Stimulated activated CD4-positive, alpha-beta T cell treated with anti-CD3 and anti-CD28 coated beads, TNF-alpha, amount 100 ng/mL, for 4 hours (primary cell): ENCODE measurements around the gene DNAJB2.
A peak's percentile ranks its signal among the peaks of the same experiment; 100 is the strongest.
"Not testable (repeated sequence)": the region's sequence is repeated elsewhere in the genome, so short reads cannot be mapped to it uniquely, and the experiment has no call there.

Source experiments
- DNase-seq, 3 experiments: peaks; one replicate each; pipeline ENCODE4 v3.0.0-alpha.2; 2020; ENCODE audit warnings: low read depth in 3 of 3

Gene DNAJB2

DNA sequence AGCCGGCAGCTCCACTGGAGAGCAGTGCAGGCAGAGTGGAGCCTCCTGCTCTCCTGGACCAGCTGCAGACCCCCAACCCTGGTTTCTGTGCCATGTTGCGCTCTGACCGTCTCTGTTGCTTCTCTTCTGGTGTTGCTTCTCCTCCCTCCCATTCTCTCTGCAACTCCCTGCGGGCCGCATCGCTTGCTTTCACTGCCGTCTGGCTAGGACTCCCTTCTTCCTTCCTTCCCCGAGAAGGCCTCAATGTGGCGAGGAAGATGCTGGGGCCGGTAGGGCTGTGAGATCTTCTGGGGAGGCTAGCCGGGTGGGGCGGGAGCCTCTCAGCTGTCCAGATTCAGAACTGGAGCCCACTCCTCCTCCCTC is 6.2 kb downstream of the DNAJB2 start:
- no peak for DNase-seq

DNA sequence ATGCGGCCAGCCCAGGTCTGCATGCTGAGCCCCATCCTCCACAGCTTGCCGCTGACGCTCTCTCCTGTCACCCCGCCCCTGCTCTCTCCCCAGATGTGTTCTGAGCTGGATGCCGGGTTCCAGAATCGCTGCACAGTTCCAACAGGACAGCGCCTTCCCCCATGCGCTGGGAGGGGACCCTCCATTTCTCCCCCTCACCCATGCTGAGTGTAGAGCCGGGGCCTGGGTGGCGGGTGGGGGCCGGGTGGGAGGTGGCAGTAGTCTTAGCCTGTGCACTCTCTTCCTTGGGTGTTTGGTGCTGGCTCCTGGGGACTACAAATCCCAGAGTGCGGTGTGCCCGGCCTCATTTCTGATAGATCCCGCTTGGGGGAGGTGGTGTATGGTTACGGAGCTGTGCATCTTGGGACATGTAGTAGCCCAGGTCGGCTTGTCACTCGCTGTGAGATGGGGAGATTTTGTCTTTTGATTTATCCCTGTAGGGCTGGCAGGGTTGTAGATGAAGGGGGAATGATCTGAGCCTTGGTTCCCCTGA is 6.8 kb downstream of the DNAJB2 start:
- DNase-seq, result no peak

DNA sequence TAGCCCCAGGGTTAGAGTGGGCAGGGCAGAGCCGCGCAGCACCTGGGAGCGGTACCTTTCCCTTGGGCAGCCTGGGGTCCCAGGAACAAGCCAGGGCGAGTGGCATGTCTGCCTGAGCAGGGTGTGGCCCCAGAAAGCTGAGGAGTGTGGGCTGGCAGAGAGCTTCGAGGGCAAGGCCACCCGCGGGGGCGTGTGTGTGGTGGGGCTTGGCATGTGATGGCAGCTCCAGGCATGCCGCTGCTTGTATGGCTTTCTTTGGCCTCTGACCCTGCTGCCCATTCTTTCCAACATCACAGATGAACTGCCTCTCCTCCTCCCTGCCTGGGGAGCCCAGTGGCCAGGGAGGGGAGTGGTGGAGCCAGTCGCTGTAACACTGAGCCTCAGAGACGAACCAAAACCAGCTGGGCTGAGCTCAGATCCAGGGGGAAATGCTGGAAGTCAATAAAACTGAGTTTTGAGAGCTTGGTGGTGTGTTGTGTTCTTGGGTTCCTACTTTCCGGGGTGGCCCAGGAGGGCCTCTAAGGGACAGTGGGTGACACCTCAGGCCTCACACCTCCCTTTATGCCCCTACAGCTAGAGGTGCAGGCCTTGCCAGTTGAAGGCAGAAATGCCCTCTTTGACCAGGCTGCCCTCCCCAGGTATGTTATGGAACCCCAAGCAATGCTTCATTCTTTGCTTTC is 7.4 kb downstream of the DNAJB2 start:
- no peak for DNase-seq

DNA sequence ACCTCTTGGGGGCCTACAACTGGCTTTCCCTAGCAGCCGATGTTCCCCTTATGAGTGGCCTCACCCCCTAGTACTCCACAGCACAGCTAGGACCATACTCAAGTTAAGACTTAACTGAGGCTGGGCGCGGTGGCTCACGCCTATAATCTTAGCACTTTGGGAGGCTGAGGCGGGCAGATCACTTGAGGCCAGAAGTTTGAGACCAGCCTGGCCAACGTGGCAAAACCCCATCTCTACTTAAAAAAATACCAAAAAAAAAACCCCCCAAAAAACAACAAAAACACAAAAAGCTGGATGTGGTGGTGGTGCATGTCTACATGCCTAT is 7.9 kb downstream of the DNAJB2 start:
- DNase-seq, result not testable (repeated sequence)

DNA sequence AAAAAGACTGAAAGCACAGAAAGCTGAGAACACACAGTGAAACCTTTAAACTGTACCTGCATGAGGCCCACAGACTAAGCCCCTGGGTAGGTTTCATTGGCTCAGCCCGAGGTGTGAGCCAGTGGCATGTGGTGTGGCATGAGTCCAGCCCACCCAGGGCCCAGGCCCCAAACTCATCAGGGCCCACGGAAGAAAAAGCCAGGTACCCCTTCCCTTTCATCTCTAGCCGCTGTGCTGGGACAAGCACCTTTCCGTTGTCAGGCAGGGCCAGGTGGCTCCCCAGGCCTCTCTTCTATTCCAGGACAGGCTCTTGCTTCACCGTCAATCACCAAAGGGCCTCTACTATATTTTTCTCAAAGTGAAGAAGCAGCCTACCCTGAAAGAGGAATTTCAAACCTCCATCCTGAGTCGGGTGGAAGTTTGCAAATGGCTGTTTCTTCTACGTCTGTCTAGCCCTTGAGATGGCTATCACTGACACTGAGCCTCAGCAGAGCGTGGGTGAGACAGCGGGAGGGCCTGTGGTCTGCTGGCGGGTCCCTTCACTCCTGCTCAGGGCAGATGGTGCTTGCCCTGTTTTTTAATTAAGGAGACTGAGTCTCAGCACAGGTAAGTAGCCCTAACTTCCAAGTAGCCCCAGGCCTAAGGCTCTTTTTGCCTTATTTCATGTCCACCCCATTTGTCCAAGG is 8.6 kb downstream of the DNAJB2 start:
- DNase-seq, result no peak

DNA sequence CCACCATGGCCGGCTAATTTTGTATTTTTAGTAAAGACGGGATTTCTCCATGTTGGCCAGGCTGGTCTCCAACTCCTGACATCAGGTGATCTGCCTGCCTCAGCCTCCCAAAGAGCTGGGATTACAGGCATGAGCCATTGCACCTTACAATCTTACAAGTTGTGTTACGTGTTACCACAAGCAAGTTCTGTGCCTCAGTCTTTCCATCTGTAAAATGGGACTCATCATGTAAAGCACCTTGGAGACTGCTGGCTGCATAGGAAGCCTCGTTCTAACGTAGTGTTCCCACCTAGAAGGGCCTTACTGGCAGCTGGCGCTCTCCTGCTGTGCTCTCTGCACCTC is 10.0 kb downstream of the DNAJB2 start:
- no peak for DNase-seq

DNA sequence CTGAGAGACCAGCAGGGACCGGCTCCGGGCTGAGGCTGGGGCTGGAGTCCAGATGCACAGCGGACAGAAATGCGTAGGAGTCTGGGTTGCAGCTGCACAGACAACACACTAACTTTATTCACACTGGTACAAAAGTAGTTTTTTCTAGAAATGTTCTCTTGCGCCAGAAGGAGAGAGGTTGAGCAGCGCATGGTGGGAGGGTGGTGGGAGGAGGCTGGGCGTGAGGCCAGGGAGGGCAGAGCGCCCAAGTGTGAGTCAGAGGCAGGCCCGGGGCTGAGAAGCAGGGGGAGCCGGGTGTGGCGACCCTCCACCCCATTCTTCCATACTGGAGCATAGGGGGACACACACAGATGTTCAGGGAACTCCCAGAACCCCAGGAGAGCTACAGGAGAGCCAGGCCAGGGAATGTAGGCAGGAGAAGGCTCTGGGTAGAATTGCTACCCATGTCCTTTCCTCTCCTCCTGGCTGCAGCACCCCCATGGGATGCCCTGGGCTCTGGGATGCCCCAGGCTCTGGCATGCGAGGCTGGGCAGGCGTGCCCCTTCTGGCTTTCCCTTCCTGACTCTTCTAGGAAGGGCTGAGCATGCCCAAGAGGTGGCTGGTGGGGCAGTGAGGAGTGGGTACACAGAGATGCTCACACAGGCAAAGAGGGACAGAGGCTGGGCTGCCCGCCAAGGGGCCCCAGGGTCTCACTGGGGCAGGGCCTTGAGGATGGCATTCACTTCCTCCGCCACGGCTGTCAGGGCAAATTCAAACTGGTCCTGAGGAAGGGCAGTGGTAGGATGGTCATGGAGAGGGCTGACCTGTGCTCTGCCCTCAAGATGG is 10.6 kb downstream of the DNAJB2 start:
- no peak for DNase-seq

DNA sequence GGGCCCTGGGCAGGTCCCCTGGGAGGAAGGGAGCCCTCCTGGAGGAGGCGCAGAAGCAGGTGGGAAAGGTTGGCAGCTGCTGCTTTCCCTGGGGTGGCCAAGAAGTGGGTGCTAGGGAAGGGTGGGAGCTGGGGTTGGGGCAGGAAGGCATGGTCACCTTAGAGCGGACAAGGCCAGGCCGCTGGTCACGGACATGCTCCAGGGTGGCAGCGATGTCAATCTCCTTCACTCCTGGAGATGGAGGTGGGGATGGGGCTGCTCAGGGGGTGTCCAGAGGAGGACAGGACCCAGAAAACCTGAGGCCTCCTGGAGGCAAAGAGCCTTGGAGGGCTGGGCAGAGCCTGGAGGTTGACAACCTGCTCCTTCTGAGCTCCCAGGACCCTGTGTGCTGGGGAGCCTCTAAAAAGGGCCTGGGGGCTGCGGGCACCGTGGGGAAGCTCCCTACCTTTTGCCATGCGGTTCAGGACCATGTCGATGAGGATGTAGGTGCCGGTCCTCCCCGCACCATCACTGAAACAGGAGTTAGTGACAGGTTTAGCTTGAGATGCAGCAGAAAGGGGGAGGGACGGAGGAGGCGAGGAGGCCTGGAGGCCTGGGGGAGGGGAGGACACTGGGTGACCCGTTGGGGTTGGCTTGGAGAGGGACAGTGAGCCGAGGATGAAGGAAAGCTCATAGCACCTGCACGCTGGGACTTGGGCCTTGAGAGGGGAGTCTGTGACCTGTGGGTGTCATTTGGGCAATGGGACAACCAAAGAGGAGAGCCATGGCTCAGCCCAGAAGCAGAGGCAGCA is 11.4 kb downstream of the DNAJB2 start:
- DNase-seq, result no peak

DNA sequence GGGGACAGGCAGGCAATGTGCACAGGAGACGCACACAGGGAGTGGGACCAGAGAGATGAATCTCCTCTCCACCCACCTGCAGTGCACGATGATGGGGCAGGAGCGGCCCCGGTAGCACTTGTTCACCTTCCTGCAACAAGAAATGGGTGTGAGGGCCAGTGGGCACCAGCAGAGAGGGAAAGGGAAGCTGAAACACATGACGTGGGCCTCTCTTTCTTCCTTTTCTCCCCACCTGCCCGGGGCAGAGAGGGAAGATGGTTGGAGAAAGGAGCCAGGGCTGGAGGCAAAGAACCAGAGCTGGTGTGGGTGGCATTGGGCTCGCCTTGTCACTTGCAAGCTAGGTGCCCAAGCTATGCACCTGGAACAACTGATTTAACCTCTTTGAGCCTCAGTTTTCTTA is 12.2 kb downstream of the DNAJB2 start:
- no peak for DNase-seq

DNA sequence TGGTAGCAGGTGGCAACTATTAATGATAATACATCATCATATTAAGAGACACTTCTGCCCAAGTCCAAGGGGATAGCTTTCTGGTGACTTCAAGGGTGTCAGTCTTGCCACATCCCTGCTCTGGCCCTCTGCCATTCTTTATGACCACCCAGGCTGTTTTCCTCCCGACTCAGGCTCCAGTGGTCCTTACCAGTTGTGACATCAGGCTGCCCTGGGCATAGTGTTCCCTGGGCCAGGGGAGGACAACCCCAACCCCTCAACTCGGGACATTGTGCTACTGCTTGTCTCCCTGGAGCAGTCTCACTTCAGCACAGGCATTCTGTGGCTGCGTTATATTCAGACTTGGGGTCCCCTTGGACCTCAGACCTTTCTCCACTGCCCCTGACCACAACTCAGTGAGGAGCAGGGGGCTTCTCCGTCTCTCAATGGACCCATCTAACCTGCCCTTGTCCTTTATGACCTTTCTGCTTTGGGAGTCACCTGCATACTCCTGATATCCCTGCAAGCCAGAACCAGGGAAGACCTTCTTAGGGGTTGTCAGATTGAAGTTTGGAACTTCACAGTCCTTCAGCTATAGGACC is 12.8 kb downstream of the DNAJB2 start:
- no peak for DNase-seq

DNA sequence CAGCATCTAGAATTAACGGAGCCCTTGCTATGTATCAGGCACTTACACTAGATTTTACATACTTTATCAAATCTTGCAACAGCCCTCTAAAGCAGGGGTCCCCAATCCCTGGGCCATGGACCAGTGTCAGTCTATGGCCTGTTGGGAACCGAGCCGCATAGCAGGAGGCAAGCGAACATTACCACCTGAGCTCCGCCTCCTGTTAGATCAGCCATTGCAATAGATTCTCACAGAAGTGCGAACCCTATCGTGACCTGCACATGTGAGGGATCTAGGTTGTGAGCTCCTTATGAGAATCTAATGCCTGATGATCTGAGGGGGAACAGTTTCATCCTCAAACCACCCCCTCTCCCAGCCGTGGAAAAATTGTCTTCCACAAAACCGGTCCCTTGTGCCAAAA is 13.4 kb downstream of the DNAJB2 start:
- no peak for DNase-seq

DNA sequence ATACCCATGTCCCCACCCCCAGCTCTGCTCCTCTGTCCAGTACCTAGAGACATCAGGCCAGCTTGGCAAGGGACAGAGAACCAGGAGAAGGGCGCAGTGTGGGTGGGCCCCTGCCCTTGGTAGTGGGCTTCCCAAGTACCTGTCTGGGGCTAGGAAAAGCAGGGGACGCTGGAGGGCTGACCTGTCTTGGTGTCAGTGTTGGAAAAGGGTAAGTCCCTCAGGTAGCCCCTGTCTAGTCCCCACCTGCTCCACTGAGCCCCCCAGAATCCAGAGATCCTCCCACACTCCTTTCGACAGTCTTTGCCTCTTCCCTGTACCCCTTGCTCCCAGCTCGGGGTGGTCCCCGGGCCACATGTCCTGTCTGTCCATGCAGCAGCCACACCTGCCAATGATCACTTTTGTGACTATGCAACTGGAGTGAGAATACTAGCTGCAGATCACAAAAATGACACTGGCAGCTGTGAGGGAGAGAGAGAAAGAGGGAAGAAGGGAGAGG is 14.6 kb downstream of the DNAJB2 start:
- DNase-seq, result no peak

DNA sequence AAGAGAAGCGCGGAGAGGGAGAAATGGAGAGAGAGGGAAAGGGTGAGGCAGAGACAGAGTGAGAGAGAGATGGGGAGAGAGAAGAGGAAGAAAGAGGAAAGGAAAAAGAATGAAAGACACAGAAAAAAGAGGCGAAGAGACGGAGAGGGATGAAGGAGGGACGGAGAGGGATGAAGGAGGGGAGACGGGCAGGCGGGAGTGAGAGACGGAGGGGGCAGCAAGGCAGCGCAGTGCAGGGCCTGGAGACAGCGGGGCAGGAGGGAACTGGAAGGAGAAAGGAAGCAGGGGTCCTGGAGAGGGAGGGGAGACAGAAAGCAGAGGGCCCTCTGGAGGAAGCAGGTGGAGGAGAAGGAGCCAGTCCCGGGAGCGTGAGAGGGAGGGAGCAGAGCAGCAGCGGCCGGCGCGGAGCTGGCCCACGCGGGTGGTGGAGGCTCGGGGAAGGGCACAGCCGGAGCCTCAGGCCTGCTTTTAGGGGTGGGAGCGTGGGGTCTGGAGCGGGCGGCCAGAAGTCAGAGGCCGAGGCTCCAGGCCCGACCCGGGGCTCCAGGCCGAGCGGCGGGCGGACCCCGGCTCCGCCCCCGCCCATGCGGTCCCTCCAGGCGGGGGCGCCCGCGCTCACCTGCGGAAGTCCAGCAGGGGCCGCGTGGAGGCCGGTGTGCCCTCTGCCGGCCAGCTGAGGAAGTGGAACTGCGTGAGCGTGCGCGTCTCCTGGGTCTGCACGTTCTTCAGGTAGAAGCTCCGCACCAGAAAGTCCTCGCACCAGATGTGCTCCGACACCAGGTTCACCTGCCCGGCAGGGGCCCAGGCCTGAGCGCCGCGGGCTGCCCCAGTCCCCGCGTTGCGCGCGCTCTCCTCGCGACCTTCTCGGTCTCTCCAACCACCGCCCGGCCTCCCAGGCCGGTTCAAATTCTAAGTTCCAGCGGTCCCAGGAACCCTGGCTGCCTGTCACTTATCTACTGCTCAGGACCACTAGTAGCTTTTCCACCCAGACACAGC is 15.5 kb downstream of the DNAJB2 start:
- DNase-seq, result peak; percentile 77 to 84 (median 78)

DNA sequence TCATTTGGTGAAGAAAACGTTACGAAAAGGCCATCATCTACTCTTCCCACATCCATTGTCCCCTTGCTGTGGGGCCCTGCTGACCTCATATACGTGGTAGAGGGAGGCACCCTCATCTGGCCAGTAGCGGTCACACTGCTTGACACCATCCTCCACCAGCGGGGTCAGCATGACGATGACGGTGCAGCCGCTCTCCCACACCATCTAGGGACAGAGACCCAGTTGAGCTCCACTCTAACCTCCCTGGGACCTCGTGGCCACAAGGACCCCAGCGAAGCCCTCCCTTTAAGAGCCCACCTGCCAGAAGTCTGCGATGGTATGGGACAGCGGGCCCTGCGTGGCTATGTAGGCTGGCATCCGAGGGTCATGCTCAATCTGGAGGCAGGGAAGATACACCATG is 17.0 kb downstream of the DNAJB2 start:
- no peak for DNase-seq

DNA sequence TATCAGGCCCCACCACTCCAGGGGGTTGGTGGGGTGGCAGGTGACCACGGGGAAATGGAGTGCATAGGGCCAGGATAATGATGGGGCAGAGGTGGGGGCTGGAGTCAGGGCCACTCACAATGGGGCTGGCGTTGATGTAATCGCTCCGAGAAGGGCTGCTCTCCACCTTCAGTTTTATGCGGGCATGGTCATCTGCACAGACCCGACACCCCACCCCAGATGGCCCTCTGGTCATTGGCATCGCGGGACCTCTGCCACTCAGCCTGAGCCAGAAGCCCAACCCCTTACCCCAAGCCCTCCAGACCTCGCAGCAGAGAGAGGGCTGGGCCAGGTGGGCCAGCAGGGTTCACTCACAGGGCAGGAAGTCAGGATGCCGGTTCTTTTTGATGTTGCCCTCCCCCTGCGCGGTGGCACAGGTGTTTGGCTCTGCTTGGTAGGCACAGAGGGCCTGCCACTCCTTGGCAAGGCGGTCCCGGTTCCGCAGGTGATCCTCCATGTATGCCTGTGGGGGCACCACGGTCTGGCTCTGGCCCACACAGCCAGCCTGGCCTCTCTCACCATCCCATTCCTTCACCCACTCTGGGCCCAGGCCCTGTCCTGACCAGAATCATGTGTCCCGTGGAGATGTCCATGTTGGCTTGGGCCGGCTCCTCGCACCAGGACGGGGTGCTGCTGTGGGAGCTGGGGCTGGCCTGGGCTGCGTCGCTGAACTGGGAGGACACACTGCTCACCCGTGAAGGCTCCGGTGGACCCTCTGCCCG is 17.6 kb downstream of the DNAJB2 start:
- no peak for DNase-seq

DNA sequence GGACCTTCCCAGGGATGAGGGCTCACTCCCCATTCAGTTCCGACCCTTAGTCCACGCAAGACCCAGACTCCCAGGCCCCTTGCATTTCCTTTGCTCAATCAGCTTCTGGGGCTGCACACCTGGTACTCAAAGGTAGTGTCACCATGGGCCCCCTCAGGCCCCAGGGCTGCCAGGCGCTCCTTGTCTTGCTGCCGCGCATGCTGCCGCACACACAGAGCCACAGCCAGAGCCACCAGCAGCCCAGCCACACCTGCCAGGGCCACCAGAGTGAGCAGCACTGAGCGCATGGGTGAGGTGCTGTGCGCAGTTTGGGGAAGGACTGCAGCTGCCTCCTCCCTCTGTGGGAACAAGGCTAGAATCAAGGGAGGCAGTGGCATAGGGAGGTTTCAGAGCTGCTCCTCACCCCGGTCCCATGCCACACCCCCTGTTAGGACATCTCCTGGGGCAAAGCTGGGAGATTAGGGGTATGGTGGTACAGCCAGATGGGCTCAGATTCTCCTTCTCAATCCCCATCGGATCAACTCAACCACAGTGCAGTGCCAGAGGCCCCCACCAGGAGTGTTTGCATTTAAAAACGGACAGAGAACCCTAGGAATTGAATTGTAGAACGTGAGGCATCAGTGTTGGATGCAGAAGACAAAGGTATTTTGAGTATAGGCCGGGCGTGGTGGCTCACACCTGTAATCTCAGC is 18.7 kb downstream of the DNAJB2 start:
- DNase-seq, result no peak

DNA sequence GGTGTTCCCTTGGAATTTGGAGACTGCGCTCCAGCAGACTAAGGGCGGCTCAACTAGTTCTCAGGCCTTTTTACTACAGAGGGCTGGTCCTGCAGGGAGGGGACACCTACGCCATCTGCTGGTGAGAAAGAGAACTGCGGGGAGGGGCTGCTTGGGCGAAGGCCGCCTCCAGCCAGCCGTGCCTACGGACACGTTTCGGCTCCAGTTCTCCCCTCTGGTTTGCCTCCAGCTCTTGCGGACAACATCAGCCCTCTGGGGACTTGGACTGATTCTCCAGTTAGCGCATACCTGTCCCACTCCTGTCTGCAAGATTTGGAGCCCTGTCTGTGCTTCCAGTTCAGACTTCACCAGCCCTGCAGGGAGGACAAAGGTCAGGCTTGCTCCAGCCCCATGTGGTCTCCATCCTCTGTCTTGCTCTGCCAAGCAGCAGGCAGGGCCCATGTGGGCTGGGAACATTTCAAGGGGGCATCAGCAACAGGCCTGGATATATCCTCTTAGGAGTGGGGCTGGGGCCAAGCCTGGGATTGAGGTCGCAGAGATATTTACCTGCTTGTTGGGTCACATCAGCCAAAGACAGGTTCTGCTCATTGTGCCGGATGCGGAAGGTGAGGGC is 19.7 kb downstream of the DNAJB2 start:
- DNase-seq, result peak; percentile 77 to 83 (median 83)

DNA sequence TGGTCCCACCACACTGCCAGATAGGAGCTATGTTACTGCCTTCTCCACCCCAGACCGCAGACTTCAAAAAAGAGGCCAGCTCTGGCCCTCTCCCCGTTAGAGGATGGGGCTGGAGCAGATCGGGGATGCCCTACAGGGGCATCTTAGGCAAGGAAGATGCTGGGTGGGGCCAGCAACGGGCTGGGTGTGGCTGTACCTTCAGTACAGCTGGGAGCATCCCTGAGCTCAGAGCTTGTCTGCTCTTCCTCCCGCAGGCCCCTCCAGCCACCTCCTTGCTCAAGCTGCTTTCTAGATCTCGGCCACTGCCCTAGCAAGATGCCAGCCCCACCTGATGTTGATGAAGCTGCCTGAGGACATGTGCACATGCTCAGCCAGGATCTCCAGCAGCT is 20.2 kb downstream of the DNAJB2 start:
- DNase-seq, result no peak

DNA sequence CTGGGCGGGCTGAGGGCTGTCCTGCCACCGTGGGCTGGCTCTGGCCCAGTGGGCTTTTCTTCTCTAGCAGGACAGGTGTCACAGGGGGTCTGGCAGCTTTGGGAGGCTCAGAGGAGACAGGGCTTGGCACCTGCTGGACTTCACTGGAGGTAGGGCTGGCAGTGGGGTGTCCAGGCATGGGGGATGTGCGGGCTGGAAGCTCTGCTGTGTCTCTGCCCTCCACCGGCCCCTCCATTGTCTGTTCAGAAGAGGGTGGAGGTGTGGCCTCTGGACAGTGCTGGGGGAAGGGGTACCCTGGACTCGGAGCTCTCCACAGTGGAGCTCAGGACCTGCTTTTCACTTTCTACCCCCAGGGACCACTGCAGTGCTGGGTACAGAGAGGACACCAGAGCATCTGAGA is 20.9 kb downstream of the DNAJB2 start:
- no peak for DNase-seq
